HG02610 (cell line): ENCODE measurements around the gene ITGB2.
A peak's percentile ranks its signal among the peaks of the same experiment; 100 is the strongest.

Experiments
- ATAC-seq: cut with Tn5 transposase; IDR thresholded peaks from one replicate; pipeline ENCODE4 v1.9.1; 2021; ENCODE audit warnings: mild to moderate bottlenecking, moderate library complexity; ENCODE audit not compliant: unreplicated experiment

Gene ITGB2

DNA sequence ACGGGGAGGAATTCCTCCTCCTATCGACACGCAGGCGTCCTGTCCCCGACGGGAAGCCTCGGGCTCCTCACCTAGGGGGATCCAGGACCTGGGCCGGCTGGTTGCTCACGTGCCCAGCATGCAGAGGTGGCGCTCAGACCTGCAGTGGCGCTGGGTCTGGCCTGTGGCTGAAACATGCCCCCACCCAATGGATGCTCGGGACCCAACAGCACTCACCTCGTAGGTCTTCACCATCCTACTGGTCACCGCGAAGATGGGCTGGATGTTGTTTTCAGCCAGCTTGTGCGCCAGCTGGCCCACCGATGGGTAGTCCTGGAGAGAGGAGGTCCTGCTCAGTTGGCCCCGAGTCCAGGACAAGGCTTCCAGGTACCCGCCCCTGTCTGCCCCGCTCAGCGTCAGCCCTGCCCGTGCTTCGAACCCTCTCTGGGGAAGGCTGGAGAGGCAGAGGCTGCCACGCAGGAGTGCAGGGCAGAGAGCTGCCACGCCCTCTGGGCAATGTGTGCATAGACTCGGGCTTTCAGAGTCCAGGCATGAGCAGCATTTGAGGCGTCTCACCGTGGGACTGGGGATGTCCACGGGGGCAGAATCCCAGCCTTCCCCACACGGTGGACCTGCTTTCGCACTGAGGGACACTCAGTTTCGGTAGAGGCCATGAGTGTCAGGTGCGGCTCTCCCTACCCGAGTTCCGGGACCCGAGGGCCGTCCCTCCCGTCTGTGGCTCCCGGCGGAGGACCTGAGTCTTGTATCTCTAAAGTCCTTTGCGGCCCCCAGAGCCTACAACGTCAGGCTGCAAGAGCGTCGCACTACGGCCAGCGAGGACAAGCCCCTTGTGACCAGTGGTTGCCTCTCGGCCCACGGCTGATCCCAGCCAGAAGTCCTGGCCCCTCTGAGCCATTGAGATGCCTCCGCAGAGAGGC, 21.6 kb downstream of the ITGB2 start:
- ATAC-seq = no peak

DNA sequence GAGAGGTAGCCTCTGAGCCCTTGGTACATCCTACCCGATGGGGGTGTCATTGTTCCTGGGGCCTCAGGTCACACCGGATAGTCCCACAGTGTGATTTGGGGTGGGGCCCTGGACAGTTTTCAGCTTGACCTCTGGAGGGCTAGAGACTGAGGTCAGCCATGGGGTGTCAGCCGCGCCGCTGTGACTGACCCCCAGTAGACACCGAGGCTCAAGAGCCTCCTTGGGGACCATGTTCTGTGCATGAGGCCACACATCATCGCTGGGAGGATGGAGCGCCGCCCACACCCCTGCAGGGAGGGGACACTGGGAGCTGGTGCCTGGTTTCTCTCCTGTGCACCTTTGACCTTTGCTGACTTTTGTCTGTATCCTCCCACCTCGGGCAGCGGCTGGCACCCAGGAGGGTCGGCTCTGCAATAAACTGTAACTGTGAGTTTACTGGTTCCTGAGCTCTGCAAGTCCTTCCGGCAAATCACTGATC, 22.6 kb downstream of the ITGB2 start:
- no peak for ATAC-seq

DNA sequence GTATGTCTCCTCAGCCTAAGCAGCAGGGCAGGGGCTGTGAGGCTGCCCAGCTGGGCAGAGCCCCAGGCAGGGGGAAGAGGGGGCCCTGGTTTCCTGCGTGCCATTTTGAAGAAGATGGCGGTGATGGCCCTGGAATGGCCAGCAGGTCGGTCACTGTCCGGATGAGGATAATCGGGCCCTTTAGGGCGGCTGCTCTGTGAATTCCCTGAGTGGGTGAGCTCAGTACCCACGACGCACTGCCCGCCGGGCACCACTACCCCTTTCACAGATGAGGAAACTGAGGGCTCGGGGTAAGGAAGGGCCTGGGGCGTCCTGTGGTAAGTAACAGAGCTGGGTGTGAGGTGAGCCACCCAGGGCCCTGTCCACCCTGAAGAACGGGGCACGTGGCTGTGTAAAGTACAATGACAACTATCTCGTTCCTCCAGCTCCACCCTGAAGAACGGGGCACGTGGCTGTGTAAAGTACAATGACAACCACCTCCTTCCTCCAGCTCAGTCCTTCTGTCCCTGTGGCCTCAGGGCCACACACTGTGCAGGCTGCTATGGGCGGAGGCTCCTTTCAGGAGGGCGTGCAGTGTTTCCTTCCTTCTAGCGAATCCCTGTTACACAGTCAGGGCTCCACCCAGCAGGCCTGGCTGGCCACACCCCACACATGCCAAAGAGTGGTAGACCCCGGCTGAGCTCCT, 23.2 kb downstream of the ITGB2 start:
- no peak for ATAC-seq

DNA sequence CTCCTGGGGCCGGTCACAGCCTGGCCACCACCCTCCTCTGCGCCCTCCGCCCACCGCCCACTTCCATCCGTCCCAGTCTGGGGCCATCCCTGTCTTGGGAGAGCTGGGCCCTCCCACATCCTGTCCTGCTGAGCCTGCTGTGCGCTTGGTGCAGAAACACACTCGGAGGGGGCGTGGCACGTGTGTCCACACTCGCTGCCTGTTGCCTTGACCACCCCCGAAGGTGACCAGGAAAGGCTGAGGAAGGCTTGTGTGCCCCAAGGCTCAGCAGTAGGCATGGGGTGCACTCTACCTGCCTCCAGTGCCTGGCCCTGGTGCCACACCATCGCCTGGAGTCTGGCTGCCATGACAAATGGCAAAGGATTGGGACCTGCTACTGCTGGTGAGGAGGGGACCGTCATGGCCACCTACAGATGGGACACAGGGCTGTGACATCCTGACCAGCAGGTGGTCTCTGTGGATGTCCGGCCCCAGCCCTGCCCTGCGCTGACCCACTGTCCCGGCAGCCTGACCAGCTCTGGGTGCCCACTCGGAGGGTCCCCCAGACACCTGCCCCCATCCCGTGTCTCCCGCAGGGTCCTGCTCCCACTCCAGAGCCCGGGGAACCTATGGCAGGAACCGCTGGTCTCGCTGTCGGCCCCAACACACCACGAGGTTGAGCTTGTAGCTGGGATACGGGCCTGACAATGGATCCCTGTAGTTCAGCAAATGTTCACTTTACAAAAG, 24.0 kb downstream of the ITGB2 start:
- no peak for ATAC-seq

DNA sequence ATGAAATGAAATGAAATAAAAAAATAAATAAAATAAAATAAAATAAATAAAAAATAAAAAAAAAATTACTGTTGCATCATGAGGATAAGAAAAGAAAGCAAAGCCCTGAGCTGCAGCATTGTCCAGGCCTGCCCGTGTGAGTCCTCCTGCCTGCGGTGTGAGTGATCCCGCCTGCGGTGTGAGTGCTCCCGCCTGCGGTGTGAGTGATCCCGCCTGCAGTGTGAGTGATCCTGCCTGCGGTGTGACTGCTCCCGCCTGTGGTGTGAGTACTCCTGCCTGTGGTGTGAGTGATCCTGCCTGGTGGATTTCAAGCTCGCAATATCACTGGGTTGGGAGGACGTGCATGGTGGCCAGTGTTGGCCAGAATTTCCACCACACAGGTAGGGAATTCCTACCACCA, 24.8 kb downstream of the ITGB2 start:
- ATAC-seq = no peak

DNA sequence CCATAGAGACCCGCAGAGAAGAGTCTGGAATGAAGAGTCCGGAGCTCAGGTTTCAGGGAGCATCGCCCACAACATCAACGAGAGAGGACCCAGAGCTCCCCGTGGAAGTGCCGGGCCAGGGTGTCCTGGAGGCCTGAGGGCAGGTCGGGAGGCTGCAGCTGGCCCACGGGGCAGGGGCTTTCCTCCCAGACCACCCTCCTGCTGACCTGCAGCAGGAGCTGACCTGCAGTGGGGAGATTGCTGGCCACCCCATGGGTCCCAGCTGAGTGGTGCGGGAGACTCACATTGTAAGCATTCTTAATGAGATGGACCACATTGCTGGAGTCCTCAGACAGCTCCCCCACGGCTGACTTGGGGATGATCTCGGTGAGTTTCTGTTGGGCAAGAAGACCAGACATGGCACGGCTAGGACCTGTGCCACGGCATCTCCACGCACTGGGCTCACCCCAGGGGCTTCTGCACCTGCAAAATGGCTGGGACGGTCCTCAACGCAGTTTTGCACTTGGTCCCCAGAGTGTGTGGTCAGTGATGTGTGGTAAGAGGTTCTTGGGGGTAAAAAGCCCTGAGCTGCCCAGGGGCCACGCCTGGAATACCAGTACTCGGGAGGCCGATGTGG, 25.9 kb downstream of the ITGB2 start:
- no peak for ATAC-seq

DNA sequence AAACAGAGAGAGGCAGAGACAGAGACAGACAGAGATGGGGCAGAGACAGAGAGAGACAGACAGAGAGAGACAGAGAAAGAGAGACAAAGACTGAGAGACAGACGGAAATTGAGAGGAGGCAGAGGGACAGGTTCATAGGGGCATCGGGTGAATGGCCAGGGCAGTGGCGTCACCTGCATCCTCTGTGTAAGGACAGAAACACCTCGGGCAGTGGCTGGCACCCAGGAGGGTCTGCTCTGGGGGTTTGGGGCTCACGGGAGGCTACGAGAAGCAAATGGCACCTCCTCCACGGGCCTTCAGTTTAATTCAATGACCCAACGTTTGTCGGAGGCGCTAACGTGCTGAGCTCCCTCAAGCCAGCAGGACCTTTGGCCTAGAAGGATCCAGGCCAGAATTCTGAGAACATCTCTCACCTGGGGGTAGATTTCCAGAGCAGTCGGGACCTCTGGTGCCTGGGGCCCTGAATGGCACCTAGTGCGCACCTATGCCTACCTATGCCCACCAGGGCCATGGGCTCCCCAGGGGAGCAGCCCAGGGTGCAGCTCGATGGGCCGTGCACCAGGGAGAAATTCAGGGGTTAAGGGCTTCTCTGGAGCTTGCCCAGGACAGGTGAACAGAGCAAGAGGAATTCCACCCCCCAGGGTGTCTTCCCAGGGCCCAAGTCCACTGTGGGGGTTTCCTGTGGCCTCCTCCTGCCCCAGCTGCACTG, 26.6 kb downstream of the ITGB2 start:
- ATAC-seq = no peak

DNA sequence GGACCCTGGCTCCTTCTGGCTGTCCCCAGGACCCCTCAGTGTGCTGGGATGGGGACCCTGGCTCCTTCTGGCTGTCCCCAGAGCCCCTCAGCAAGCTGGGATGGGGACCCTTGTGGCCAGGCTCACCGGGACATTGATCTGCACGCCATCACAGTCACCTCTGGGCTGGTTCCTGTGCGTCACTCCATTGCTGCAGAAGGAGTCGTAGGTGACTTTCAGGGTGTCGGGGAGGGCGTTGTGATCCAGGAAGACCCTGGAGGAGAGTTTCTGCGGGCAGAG, 27.5 kb downstream of the ITGB2 start:
- no peak for ATAC-seq

DNA sequence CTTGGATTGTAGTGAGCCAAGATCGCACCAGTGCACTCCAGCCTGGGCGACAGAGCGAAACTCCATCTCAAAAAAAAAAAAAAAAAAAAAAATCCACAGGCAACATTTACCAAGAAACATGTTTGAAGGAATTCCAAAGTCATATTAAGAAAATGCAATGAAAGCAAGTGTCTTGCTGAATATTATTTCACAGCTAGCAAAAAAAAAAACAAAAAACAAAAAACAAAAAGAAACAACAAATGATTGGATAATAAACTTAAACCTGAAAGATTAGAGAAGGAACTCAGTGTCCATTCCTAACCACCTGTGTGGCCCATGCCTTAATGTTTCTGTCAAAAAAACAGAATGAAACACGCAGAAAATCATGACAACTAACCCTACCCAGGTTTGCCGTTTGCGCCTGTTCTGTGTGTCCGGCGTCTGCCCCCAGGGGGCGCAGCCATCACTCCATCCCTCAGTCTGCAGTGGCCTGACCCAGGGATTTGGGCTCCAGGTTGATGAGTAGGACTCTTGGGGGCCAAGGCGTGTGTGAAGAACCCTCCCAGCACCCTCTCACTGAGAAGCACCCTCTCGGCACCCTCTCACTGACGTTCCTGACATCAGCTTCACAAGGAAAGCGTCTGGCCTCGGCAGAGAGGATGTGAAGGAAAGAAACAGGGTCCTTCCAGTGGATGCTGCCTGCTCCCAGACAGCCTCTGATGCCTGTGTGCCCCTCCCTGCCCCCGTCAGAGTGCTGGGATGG, 28.0 kb downstream of the ITGB2 start:
- peak; percentile 44 for ATAC-seq

DNA sequence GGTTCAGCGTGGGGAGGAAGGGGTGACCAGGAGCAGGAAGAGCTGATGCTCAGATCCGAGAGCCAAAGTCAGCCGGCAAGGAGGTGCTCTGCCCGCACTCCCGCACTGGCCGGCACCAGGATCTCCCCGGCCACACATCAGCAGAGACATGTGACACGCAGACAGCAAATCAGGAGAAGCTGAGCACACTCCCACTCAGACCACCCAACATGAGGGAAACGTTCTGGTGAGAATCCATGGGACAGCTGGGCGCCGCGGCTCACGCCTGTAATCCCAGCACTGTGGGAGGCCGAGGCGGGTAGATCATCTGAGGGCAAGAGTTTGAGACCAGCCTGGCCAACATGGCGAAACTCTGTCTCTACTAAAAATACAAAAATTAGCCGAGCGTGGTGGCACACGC, 28.6 kb downstream of the ITGB2 start:
- ATAC-seq = no peak

DNA sequence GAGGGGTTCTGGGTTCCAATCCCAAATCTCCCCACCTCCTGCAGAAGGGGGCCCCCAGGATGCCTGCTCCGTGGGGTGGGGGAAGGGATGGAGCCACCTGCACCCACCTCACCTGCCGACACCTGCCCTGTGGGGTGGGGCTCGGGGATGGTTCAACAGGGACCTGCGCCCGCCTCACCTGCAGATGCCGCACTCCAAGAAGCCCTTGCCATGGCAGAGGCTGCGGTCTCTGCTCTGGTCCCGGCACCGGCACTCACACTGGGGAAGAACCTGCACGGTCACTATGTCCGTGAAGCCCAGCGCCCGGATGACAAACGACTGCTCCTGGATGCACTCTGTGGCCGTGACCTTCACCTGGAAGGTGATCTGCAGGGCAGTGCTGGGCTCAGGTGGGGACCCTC, 29.1 kb downstream of the ITGB2 start:
- no peak for ATAC-seq

DNA sequence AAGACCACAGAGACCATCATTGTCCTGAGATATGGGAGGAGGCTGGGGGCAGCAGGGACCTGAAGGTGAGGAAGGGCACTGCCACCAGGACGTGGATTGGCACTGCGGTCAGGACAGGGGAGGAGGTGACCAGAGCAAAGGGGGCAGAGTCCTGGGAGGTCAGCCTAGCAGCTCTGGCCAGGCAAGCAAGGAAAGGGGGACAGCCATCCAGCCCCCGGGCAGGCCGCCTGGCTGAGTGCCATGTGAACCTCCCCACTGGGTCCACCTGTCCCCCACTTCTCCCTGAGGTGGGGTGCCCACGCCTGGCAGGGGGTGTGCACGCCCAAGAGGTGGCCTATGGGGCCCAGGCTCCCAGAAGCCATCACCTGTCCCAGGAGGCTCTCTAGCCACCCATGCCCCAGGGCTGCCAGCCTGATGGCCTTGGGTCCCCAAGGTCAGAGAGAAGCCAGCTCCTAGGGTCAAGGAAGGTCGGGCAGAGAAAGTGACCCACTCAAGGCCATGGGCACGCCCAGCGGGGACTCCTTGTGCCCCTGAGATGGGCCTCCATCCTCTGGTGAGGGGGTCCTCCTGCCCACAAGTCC, 29.6 kb downstream of the ITGB2 start:
- ATAC-seq = no peak

DNA sequence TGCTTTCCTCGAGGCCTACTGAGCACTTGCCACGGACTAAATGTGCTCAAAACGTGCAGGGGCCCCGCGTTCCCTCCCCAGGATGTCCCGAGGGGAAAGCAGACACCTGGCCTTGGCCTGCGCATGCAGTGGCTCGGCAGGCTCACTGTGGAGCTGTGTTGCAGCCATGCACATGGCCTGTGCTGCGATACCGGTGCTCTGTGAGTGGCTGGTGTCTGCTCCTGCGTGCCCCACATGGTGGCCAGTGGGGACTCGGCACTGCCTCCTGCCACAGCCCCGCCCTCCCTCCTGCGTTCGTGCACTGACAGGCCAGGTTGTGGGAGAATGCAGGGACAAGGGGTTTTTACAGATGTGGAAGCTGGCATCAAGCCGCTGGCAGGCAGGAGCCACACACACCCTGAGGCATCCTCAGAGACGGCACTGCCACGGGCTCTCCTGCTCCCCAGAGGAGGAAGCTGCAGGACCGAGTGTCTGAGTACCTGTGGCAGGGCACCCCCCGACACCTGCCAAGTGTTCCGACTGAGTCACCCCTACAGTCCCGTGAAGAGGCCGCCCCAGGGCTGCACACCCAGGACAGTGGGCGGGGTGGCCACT, 30.3 kb downstream of the ITGB2 start:
- ATAC-seq = no peak

DNA sequence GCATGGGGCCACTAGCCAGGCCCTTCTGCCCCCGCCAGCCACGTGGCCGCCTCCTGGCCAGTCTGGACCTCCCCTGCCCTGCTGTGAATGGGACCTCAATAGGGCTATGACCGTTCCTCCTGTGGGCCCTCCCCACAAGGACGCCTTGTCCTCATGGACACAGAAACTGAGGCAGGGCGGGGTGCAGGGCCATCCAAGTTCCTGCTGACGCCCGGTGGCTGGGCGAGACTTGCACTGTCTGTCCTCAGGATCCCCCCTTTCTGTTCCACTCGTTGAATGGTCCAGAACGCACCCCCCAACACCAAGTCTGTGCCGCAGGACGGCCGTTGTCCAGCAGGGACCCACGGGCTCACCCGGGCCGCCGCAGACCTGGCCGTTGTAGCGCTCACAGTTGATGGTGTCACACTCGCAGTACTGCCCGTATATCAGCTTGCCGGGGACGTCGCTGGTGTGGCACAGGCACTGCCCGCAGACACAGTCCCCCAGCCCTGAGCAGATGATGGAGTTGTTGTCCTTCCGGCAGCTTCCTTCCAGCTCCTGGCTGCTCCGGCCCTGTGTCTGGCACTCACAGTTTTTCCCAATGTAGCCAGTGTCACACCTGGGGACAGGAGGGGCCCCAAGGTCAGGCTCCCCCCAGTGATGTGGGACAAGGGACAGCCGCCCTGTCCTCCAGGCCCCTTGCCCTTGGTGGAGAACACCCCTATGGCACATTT, 30.9 kb downstream of the ITGB2 start:
- no peak for ATAC-seq

DNA sequence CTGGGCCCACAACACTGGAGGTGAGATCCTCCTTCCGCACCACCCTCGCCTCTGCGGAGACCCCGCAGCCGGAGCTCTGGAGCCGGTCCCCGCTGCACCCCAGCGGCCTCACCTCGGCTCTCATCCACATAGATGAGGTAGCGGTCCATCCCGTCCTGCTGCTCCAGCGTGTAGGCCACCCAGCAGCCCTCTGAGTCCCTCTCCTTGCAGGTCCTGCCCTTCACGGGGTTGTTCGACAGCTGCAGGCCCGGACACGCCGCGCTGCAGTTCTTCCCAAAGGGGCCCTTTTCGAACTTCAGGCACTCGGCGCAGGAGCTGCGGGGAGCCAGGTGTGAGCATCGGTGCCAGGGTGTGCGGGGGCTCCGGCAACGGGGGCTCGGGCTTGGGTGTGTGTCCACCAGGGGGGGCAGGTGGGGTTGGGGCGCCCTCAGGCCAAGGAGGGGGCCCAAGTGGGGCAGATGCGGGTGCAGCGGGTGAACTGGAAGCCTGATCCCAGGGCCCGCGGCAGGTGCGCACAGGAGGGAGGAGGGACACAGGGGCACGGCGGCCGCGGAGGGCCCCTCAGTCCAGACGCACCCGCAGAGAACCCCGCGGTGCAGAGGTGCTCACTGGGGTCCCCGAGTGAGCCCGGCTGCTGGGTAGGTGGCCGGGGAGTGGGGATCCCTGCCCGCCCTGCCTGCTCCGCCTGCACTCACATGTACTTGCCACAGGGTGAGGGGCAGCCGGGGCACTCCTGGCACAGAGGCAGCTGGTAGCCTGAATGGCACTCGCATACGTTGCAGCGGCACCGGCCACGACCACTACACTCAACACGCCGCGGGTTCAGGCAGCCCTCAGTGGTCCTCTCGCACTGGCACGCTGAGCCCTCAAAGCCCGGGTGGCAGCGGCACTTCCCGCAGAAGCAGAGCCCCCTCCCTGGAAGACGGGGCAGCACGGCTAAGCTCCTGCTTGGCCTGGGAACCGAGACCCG, 31.8 kb downstream of the ITGB2 start:
- ATAC-seq = no peak

DNA sequence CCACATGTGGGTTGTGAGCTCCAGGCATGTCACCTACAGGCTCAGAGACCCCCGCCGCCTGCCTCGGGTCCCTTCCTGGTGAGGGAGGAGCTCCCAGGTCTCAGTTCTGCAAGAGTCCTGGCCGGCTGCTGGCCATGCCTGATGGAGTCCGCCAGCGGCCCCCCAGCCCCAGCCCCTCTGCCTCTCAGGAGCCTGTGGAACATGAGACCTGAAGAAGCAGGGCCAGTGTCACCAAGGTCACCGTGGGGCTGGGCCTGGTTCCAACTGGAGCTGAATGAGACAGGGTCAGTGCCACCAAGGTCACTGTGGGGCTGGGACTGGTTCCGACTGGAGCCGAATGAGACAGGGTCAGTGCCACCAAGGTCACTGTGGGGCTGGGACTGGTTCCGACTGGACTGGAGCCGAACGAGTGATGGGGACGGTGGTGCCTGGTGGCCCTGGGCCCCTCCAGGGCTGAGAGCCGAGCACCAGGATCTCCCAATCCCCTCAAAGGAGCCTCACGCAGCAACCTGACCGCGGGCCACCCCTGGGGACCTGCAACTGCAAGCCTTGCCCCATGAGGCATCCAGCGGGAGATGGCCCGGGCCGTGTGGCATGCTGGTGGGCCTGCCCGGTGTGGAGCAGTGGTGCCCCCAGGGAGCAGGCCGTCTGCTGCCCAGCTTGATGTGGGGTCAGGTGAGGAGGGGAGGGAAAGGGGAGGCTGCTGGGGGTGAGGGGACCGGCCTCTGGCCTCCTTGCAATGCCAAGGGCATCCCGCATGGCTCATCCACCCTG, 32.7 kb downstream of the ITGB2 start:
- ATAC-seq = no peak
